K562 (cell line): ENCODE data around the gene OR1J4.

Source experiments
- CSDE1 ChIP-seq, 2 experiments: fragments of 450-650 bp; IDR thresholded peaks; 2 replicates each; pipeline ENCODE4 v1.6.1; 2016; ENCODE audit warnings: mild to moderate bottlenecking in 1 of 2
- ELF2 ChIP-seq: fragments of 250-450 bp; sonication (Bioruptor Pico); IDR thresholded peaks from 2 replicates; pipeline ENCODE4 v1.5.0; 2021; ENCODE audit warnings: mild to moderate bottlenecking
- MXI1 ChIP-seq: IDR thresholded peaks from 2 replicates; pipeline ENCODE4 v1.6.1; 2011; ENCODE audit warnings: low read depth, mild to moderate bottlenecking, improper control_type of control experiment, low read length
- RCOR1 ChIP-seq, 2 experiments: IDR thresholded peaks; 2 replicates each; pipeline ENCODE4 v1.6.1; 2012; ENCODE audit warnings: low read depth in 2 of 2, low read length in 2 of 2, borderline replicate concordance in 1 of 2, improper control_type of control experiment in 1 of 2
- ZEB2 ChIP-seq: fragments of 450-650 bp; IDR thresholded peaks from 2 replicates; pipeline ENCODE4 v1.6.1; 2016
- ZFP36 ChIP-seq: fragments of 150-350 bp; IDR thresholded peaks from 2 replicates; pipeline ENCODE4 v1.6.1; 2018; ENCODE audit warnings: low read length, low read depth; ENCODE audit not compliant: partially characterized antibody
- TF ChIP-seq, protein P1 (sequence below): fragments of 450-650 bp; IDR thresholded peaks from 2 replicates; pipeline ENCODE4 v1.6.1; 2016; ENCODE audit warnings: missing biosample characterization, missing genetic modification characterization
- TF ChIP-seq, protein P2 (sequence below), 3 experiments: IDR thresholded peaks in 2 of 3; conservative IDR thresholded peaks in 1 of 3; 2 replicates each; pipeline ENCODE4 v1.5.1; 2011 to 2012; ENCODE audit warnings: low read length in 3 of 3, mild to moderate bottlenecking in 3 of 3, control low read depth in 2 of 3, improper control_type of control experiment in 1 of 3, inconsistent platforms in 1 of 3, low read depth in 1 of 3, mixed read lengths in 1 of 3, moderate library complexity in 1 of 3; ENCODE audit not compliant: insufficient read depth in 2 of 3
- TF ChIP-seq, protein P3 (sequence below): sonication (generic); formaldehyde crosslinking; IDR thresholded peaks from 2 replicates; pipeline ENCODE4 v1.8.1; 2022; ENCODE audit warnings: missing genetic modification reagents

DNA sequence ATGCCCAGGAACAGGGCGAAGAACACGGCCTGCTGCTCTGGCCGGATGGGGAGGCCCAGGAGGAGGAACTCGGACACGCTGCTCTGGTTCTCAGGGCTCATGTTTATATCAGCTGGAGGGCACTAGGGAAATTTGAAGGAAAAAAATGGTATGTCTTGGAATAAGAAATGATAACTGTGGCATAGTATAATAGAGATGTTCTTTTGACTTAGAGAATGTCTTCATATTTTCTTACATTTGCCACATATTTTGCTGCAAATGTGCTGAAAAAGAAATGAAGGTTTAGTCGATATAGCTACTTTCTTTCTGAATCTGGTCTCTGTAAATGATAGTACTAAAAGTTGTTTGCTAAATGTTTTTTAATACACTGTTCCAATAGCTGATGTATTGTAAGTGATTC lies 41.1 kb upstream of the OR1J4 start, which contains the start of gene OR1J1:
- TF ChIP-seq RCOR1 (IDR thresholded peaks at IDR 0.05; ENCODE audit: borderline replicate concordance in 1 of 2, low read depth in 2 of 2, low read length in 2 of 2): no peak
- TF ChIP-seq, protein P1, sequence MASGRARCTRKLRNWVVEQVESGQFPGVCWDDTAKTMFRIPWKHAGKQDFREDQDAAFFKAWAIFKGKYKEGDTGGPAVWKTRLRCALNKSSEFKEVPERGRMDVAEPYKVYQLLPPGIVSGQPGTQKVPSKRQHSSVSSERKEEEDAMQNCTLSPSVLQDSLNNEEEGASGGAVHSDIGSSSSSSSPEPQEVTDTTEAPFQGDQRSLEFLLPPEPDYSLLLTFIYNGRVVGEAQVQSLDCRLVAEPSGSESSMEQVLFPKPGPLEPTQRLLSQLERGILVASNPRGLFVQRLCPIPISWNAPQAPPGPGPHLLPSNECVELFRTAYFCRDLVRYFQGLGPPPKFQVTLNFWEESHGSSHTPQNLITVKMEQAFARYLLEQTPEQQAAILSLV: no peak
- TF ChIP-seq CSDE1 (IDR thresholded peaks at IDR 0.05): no peak
- TF ChIP-seq, protein P2, sequence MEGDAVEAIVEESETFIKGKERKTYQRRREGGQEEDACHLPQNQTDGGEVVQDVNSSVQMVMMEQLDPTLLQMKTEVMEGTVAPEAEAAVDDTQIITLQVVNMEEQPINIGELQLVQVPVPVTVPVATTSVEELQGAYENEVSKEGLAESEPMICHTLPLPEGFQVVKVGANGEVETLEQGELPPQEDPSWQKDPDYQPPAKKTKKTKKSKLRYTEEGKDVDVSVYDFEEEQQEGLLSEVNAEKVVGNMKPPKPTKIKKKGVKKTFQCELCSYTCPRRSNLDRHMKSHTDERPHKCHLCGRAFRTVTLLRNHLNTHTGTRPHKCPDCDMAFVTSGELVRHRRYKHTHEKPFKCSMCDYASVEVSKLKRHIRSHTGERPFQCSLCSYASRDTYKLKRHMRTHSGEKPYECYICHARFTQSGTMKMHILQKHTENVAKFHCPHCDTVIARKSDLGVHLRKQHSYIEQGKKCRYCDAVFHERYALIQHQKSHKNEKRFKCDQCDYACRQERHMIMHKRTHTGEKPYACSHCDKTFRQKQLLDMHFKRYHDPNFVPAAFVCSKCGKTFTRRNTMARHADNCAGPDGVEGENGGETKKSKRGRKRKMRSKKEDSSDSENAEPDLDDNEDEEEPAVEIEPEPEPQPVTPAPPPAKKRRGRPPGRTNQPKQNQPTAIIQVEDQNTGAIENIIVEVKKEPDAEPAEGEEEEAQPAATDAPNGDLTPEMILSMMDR (IDR thresholded peaks at IDR 0.05 in 2 of 3, conservative IDR thresholded peaks at IDR 0.05 in 1 of 3; ENCODE audit: insufficient read depth in 2 of 3, low read depth in 1 of 3, low read length in 3 of 3): no peak
- TF ChIP-seq ZFP36: no peak
- TF ChIP-seq ZEB2: no peak
- TF ChIP-seq, protein P3, sequence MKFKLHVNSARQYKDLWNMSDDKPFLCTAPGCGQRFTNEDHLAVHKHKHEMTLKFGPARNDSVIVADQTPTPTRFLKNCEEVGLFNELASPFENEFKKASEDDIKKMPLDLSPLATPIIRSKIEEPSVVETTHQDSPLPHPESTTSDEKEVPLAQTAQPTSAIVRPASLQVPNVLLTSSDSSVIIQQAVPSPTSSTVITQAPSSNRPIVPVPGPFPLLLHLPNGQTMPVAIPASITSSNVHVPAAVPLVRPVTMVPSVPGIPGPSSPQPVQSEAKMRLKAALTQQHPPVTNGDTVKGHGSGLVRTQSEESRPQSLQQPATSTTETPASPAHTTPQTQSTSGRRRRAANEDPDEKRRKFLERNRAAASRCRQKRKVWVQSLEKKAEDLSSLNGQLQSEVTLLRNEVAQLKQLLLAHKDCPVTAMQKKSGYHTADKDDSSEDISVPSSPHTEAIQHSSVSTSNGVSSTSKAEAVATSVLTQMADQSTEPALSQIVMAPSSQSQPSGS (CRISPR knock-in tag): no peak
- no peak for TF ChIP-seq MXI1
- no peak for TF ChIP-seq ELF2
